PC-9 (cell line): ENCODE results near the gene TSPAN14. TPM values are rescaled to one million over a fixed set of nuclear protein-coding genes. Genes with fewer than 3 reads are reported as not detected.

ENCODE experiments used
- BruUV-seq: library from RNA; stranded (reverse); fragments of 400-500 nt; replicated peaks from 2 replicates; lab custom pipeline; 2021; lab: Mats Ljungman, UMichigan
- CTCF ChIA-PET: fragments of 300-600 bp; sonication (Branson Sonifier 250); formaldehyde crosslinking; loops from one replicate; lab custom pipeline; 2022; ENCODE audit warnings: antibody characterized with exemption; lab: Charles Lee
- POLR2A ChIA-PET: fragments of 300-600 bp; sonication (Branson Sonifier 250); formaldehyde crosslinking; loops from one replicate; lab custom pipeline; 2022; ENCODE audit warnings: antibody characterized with exemption; ENCODE audit not compliant: unreplicated experiment; lab: Charles Lee
- DNase-seq, 2 experiments: peaks; one replicate each; pipeline versions ENCODE4 v3.0.0 to v3.0.0-alpha.2; 2015 to 2022; ENCODE audit warnings: mixed read lengths in 1 of 2
- H2AFZ ChIP-seq: fragments of 200-600 bp; sonication (generic); 2 replicates; pipeline ENCODE4 v1.8.1; 2017; ENCODE audit warnings: antibody characterized with exemption
- H3F3A ChIP-seq: fragments of 200-600 bp; sonication (generic); 2 replicates; pipeline ENCODE4 v1.8.1; 2017; ENCODE audit warnings: antibody characterized with exemption, mild to moderate bottlenecking, low read depth; ENCODE audit not compliant: insufficient read depth
- H3K27ac ChIP-seq: fragments of 200-600 bp; sonication (generic); 2 replicates; pipeline ENCODE4 v1.6.1; 2016; ENCODE audit warnings: mixed run types
- H3K27me3 ChIP-seq: fragments of 200-600 bp; sonication (generic); 2 replicates; pipeline ENCODE4 v1.6.1; 2016; ENCODE audit warnings: low read depth, mixed run types; ENCODE audit not compliant: insufficient read depth
- H3K36me3 ChIP-seq: fragments of 200-600 bp; sonication (generic); 2 replicates; pipeline ENCODE4 v1.6.1; 2016; ENCODE audit warnings: low read depth, mixed run types
- H3K4me1 ChIP-seq: fragments of 200-600 bp; sonication (generic); replicated peaks from 2 replicates; pipeline ENCODE4 v1.6.1; 2016; ENCODE audit warnings: mixed run types; ENCODE audit not compliant: insufficient read depth
- H3K4me2 ChIP-seq: fragments of 200-600 bp; sonication (generic); 2 replicates; pipeline ENCODE4 v1.6.1; 2017; ENCODE audit warnings: mixed run types
- H3K4me3 ChIP-seq: fragments of 200-600 bp; sonication (generic); 2 replicates; pipeline ENCODE4 v1.6.1; 2016; ENCODE audit warnings: mixed run types
- H3K79me2 ChIP-seq: fragments of 200-600 bp; sonication (generic); 2 replicates; pipeline ENCODE4 v1.6.1; 2017; ENCODE audit warnings: low read depth, mixed run types
- H3K9me2 ChIP-seq: fragments of 200-600 bp; sonication (generic); 2 replicates; pipeline ENCODE4 v1.8.1; 2017; ENCODE audit warnings: mild to moderate bottlenecking; ENCODE audit not compliant: insufficient read depth
- H3K9me3 ChIP-seq: fragments of 200-600 bp; sonication (generic); 2 replicates; pipeline ENCODE4 v1.8.1; 2016; ENCODE audit warnings: low read depth; ENCODE audit not compliant: insufficient read depth
- H4K20me1 ChIP-seq: fragments of 200-600 bp; sonication (generic); 2 replicates; pipeline ENCODE4 v1.8.1; 2017; ENCODE audit not compliant: insufficient read depth
- EZH2 ChIP-seq: fragments of 200-600 bp; sonication (generic); IDR thresholded peaks from 2 replicates; pipeline ENCODE4 v1.8.0; 2017; ENCODE audit warnings: antibody characterized with exemption, low read depth
- intact Hi-C: fragments of 100-400 bp; cut with micrococcal nuclease; formaldehyde crosslinking; loops from one replicate; pipeline ENCODE4 v1.10.0; 2022; ENCODE audit not compliant: unreplicated experiment
- total RNA-seq: library from RNA; stranded (reverse); gene quantifications from 2 replicates; pipeline ENCODE4 v1.2.3, GENCODE V29; 2021
- TF ChIP-seq, protein P1 (sequence below): fragments of 200-600 bp; sonication (generic); conservative IDR thresholded peaks from 2 replicates; pipeline ENCODE4 v1.6.1; 2017; ENCODE audit warnings: mixed run types, antibody characterized with exemption, mild to moderate bottlenecking, moderate library complexity

TSPAN14 gene
- total RNA-seq, 1 experiment from 2014 or later = 135 TPM

DNA sequence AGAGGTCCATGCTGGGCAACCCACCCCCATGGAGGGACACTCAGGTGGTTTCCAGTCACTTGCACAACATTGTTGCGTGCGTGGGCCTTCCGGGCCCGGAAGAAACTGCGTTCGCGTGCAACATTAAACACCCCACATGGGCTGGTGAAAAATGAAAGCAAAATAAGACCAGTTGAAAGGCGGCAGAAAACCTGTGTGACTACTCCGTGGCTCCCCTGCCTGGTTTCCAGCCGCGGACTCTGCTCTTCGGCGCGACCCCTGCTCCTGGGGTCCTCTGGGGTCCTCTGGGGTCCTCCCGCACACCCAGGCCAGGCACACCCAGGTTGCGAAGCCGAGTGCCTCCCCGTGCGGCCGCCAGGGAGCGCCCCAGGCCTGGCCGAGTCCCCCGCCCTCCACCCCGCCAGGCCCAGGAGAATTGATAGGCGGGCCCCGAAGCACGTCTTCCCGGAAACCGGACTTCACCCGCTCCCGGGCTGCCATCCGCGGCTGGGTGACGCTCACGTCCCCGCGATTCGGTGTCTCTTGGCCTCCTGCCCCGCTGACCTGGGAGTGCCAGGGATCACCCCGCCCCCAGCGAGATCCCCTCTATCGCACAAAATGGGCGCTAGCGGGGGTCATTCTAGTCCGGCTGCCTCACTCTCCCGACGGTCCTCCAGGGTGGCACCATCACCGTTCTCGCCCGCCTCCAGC is 81.7 kb downstream of the TSPAN14 start:
- Histone ChIP-seq H3K4me2 (peak overlapping the region; percentile 81), H4K20me1 (no peaks in the 10 kb centered on the region), H3K9me2 (no peaks in the 10 kb centered on the region), H3K27ac (no peak overlapping the region), H3K27me3 (no peaks in the 10 kb centered on the region), H3K4me1 (0 out of 2 replicates have a peak, but pooled peaks cover 6% of the 10 kb centered on the region), H3K9me3 (no peaks in the 10 kb centered on the region), H3K79me2 (no peaks in the 10 kb centered on the region), H3F3A (peaks cover 4% of the 10 kb centered on the region; the same call in 1 of the 2 replicates), H2AFZ (peak overlapping the region; percentile 89), H3K4me3 (peak overlapping the region; percentile 67), H3K36me3 (no peaks in the 10 kb centered on the region)
- DNase-seq = peak; percentile 57 to 80
- no TSS peak for BruUV-seq
- ChIA-PET CTCF (interaction anchor here (0.6 to 1.0 kb wide), 3 partner anchors 25 to 128 kb away, joined by 3 to 9 read pairs (median 3); no protein-coding TSS in a partner anchor), POLR2A (no interaction called here)
- intact Hi-C loops = loop anchor here (1.0 to 10.0 kb wide), 2 partner anchors 92 to 389 kb away; no protein-coding TSS in a partner anchor
- no peak for TF ChIP-seq EZH2
- TF ChIP-seq, protein P1, sequence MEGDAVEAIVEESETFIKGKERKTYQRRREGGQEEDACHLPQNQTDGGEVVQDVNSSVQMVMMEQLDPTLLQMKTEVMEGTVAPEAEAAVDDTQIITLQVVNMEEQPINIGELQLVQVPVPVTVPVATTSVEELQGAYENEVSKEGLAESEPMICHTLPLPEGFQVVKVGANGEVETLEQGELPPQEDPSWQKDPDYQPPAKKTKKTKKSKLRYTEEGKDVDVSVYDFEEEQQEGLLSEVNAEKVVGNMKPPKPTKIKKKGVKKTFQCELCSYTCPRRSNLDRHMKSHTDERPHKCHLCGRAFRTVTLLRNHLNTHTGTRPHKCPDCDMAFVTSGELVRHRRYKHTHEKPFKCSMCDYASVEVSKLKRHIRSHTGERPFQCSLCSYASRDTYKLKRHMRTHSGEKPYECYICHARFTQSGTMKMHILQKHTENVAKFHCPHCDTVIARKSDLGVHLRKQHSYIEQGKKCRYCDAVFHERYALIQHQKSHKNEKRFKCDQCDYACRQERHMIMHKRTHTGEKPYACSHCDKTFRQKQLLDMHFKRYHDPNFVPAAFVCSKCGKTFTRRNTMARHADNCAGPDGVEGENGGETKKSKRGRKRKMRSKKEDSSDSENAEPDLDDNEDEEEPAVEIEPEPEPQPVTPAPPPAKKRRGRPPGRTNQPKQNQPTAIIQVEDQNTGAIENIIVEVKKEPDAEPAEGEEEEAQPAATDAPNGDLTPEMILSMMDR = peak; percentile 89

DNA sequence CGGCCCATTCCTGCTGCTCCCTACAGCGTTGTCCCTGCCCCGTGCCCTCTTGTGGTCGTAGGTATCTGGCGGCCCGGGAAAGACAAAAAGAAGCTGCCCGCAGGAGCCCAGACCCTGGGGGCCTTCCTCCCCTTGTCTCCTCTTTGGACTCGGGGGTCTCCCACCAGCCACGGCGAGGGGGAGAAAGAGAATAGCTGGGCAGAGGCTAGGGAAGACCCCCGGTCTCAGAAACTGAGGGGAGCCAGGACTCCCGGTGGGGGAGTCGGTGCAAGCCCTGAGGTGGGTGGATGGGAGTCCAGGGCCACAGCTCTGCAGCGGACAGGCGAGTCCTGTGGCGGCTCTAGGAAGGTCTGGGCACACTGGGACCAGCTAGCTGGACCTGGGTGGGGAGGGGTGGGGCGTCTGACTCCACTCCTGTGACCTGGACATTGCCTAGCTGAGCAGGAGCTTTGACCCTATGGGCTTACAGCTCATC is 82.3 kb downstream of the TSPAN14 start:
- Histone ChIP-seq H3K9me2 (no peaks in the 10 kb centered on the region), H3K4me1 (0 out of 2 replicates have a peak, but pooled peaks cover 6% of the 10 kb centered on the region), H4K20me1 (no peaks in the 10 kb centered on the region), H3K36me3 (no peaks in the 10 kb centered on the region), H3K4me2 (peak overlapping the region; percentile 81), H3K4me3 (peak overlapping the region; percentile 67), H3F3A (peaks cover 4% of the 10 kb centered on the region; the same call in 1 of the 2 replicates), H3K27me3 (no peaks in the 10 kb centered on the region), H3K79me2 (no peaks in the 10 kb centered on the region), H3K9me3 (no peaks in the 10 kb centered on the region), H2AFZ (peak overlapping the region; percentile 89), H3K27ac (no peak overlapping the region)
- POLR2A ChIA-PET = no interaction called here
- CTCF ChIA-PET = interaction anchor here (0.6 to 1.0 kb wide), 7 partner anchors 26 to 169 kb away, joined by 3 to 9 read pairs (median 4); no protein-coding TSS in a partner anchor
- BruUV-seq = TSS peak; percentile 68
- intact Hi-C loops = loop anchor here (10.0 kb wide), 1 partner anchor 388 kb away; no protein-coding TSS in a partner anchor
- TF ChIP-seq, protein P1 = no peak
- no peak for TF ChIP-seq EZH2
- DNase-seq = no peak

DNA sequence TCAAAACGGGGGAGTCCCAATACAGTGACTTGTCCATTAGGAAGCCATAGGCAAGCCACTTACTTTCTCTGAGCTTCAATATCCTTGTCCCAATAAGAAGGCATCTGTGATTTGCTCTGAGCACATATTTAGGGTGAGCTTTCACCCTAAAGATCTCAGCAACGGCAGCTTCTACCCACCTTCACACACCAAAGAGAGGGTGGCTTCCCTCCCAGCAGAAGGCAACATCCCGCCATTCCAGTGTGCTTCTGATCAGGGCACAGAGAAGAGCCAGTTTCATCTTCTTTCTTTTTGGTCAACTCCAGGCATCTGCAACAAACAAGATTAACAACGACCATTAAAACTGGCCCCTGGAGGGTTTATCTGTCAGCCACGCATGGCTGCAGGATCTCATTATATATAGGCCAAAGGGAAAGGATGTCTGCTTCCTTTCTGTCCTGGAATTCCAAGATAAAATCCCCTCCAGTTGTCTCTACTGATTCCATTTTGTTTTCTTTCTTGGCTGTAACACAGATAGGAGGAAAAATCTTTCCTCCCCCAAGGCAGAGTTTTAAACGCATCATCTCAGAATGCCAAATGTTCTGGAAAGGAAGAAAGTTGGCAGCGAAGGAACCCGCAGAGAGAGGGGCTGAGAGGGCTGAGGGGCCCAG is 83.1 kb downstream of the TSPAN14 start:
- ChIA-PET POLR2A (no interaction called here), CTCF (interaction anchor here (1.0 kb wide), 2 partner anchors 27 to 125 kb away, joined by 3 to 9 read pairs; no protein-coding TSS in a partner anchor)
- no peak overlapping the region for H2AFZ ChIP-seq
- BruUV-seq = no TSS peak
- intact Hi-C loops = loop anchor here (10.0 kb wide), 1 partner anchor 388 kb away; no protein-coding TSS in a partner anchor
- 0 out of 2 replicates have a peak, but pooled peaks cover 6% of the 10 kb centered on the region for H3K4me1 ChIP-seq
- no peaks in the 10 kb centered on the region for H3K36me3 ChIP-seq
- H3K27me3 ChIP-seq = no peaks in the 10 kb centered on the region
- H4K20me1 ChIP-seq = no peaks in the 10 kb centered on the region
- 0 out of 2 replicates have a peak overlapping the region, but pooled peaks have one; percentile 81 for H3K4me2 ChIP-seq
- no peaks in the 10 kb centered on the region for H3K79me2 ChIP-seq
- TF ChIP-seq, protein P1 = no peak
- no peak for TF ChIP-seq EZH2
- H3K27ac ChIP-seq = no peak overlapping the region
- no peak overlapping the region for H3K4me3 ChIP-seq
- peaks cover 4% of the 10 kb centered on the region; the same call in 1 of the 2 replicates for H3F3A ChIP-seq
- DNase-seq = no peak
- H3K9me2 ChIP-seq = no peaks in the 10 kb centered on the region
- H3K9me3 ChIP-seq = no peaks in the 10 kb centered on the region
